GM18526 (cell line): ENCODE data around the gene PFN3.

Experiments
- POLR2A ChIP-seq: IDR thresholded peaks from 3 replicates; pipeline ENCODE4 v1.6.1; 2011; ENCODE audit not compliant: insufficient read length; ENCODE audit errors: extremely low read depth

The PFN3 gene

DNA sequence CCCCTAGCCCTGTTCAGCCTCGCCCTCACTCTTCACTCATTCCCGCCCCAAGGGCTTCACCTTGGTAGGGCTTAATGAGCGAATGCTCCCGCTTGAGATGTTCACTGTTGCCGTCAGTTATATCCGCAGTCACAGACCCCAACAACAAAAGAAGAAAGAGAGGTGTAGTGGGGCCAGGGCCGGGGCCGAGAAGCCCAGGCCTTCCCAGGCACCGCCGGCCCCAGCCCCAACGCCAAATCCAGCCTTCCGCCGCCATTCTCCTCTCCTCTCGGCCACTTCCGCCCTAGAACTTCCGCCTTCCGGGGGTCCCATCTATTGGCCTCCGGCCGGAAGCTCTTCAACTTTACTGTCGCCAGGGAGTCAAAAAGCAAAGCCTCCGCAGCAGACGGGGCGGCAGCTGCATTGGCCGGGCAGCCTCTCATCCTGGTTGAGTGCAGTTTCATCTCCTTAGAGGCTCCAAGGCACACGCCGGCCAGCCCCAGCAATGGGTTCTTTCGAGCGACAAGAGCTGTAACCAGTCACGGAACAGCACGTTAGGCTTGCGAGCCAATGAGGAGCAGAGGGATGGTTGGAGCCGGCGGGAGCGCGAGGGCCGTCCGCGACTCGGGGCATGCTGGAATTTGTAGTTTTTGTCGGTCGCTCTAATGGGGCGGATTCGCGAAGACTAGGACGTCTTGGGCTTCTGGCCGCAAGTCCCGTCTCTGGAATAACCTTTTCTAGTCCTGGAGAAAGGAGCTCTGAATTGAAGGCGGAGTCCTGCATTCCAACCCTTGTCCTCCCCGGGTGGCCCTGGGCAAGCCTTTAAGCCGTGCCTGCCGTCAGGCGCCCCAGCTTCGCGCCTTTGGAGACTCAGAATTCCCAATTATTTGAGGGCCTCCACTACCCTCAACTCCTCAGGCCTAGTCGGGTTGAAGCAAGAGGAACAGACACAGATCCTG lies 48.8 kb downstream of the PFN3 start, which contains the start of gene LMAN2:
Gene LMAN2, minus strand, starts transcription at position 277 of the 938 bp plus-strand sequence. Its CDS starts 21 bp downstream, at position 256.
- TF ChIP-seq POLR2A = peak; percentile 89

DNA sequence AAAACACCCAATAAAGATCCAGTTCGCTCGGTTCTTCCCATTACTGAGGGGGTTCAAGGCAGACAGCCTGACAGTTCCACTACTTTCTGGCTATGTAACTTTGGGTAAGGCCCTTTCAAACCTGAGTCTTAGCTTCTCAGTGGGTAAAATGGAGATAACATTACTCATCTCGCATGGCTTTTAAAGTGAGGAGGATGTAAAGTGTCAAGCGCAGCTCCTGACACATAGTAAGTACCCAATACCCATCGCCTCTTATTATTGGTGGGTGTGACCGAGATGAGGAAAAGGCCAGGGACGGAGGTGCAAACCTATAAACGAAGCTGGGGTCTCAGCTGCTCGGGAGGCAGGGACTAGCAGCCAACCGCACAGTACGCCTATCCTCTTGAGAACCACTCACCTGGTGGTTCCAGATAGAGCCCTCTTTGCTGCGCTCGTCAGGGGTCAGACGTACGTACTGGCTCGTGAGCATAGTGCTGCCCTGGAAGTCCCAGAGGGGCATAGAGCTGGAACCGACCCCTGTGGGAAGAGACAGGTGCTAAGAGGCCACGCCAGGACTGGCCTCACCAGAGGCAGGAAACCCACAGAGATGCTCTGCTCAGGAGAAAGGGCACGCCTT lies 49.6 kb downstream of the PFN3 start:
- no peak for TF ChIP-seq POLR2A
